HL-60 (cell line): ENCODE data around the gene FAM209B.
"Not testable (repeated sequence)": the region's sequence is repeated elsewhere in the genome, so short reads cannot be mapped to it uniquely, and the experiment has no call there.

Experiments used
- DNase-seq, 2 experiments: peaks; one replicate each; pipeline ENCODE4 v3.0.0-alpha.2; 2010 to 2020; ENCODE audit warnings: low read depth in 1 of 2, low spot score in 1 of 2
- H3K27ac ChIP-seq: fragments of 250-450 bp; sonication (Bioruptor Pico); replicated peaks from 2 replicates; pipeline ENCODE4 v1.5.1; 2020; ENCODE audit warnings: mild to moderate bottlenecking, moderate library complexity
- H3K27me3 ChIP-seq: fragments of 250-450 bp; sonication (Bioruptor Pico); 2 replicates; pipeline ENCODE4 v1.5.1; 2021; ENCODE audit warnings: mild to moderate bottlenecking, moderate library complexity; ENCODE audit not compliant: insufficient read depth, poor library complexity, severe bottlenecking
- H3K4me3 ChIP-seq: replicated peaks from 2 replicates; pipeline ENCODE4 v1.5.1; 2011; ENCODE audit warnings: mild to moderate bottlenecking, control low read depth, low read length; ENCODE audit not compliant: insufficient read depth
- GABPA ChIP-seq: IDR thresholded peaks from 2 replicates; pipeline ENCODE4 v1.6.1; 2012; ENCODE audit warnings: low read depth
- POLR2AphosphoS5 ChIP-seq: IDR thresholded peaks from 2 replicates; pipeline ENCODE4 v1.6.1; 2012; ENCODE audit warnings: low read depth
- SPI1 ChIP-seq: IDR thresholded peaks from 2 replicates; pipeline ENCODE4 v1.6.1; 2012; ENCODE audit warnings: low read depth, mild to moderate bottlenecking, borderline replicate concordance
- TF ChIP-seq, protein P1 (sequence below): IDR thresholded peaks from one replicate; pipeline ENCODE4 v1.5.1; 2011; ENCODE audit warnings: low read length, control low read depth, inconsistent platforms; ENCODE audit not compliant: insufficient read depth
- TF ChIP-seq, protein P2 (sequence below): IDR thresholded peaks from 2 replicates; pipeline ENCODE4 v1.6.1; 2012; ENCODE audit warnings: low read depth; ENCODE audit not compliant: insufficient replicate concordance

The FAM209B gene

GRCh38 chr20:56519551-56519950, 13.5 kb upstream of the FAM209B start:
- no peak overlapping the region for H3K27ac ChIP-seq
- H3K4me3 ChIP-seq, result no peak overlapping the region
- H3K27me3 ChIP-seq, result no peaks in the 10 kb centered on the region
- TF ChIP-seq POLR2AphosphoS5 (no peak), SPI1 (no peak), GABPA (no peak)
- TF ChIP-seq, protein P1, sequence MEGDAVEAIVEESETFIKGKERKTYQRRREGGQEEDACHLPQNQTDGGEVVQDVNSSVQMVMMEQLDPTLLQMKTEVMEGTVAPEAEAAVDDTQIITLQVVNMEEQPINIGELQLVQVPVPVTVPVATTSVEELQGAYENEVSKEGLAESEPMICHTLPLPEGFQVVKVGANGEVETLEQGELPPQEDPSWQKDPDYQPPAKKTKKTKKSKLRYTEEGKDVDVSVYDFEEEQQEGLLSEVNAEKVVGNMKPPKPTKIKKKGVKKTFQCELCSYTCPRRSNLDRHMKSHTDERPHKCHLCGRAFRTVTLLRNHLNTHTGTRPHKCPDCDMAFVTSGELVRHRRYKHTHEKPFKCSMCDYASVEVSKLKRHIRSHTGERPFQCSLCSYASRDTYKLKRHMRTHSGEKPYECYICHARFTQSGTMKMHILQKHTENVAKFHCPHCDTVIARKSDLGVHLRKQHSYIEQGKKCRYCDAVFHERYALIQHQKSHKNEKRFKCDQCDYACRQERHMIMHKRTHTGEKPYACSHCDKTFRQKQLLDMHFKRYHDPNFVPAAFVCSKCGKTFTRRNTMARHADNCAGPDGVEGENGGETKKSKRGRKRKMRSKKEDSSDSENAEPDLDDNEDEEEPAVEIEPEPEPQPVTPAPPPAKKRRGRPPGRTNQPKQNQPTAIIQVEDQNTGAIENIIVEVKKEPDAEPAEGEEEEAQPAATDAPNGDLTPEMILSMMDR, result no peak
- TF ChIP-seq, protein P2, sequence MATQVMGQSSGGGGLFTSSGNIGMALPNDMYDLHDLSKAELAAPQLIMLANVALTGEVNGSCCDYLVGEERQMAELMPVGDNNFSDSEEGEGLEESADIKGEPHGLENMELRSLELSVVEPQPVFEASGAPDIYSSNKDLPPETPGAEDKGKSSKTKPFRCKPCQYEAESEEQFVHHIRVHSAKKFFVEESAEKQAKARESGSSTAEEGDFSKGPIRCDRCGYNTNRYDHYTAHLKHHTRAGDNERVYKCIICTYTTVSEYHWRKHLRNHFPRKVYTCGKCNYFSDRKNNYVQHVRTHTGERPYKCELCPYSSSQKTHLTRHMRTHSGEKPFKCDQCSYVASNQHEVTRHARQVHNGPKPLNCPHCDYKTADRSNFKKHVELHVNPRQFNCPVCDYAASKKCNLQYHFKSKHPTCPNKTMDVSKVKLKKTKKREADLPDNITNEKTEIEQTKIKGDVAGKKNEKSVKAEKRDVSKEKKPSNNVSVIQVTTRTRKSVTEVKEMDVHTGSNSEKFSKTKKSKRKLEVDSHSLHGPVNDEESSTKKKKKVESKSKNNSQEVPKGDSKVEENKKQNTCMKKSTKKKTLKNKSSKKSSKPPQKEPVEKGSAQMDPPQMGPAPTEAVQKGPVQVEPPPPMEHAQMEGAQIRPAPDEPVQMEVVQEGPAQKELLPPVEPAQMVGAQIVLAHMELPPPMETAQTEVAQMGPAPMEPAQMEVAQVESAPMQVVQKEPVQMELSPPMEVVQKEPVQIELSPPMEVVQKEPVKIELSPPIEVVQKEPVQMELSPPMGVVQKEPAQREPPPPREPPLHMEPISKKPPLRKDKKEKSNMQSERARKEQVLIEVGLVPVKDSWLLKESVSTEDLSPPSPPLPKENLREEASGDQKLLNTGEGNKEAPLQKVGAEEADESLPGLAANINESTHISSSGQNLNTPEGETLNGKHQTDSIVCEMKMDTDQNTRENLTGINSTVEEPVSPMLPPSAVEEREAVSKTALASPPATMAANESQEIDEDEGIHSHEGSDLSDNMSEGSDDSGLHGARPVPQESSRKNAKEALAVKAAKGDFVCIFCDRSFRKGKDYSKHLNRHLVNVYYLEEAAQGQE, result no peak
- no peak for DNase-seq

DNA sequence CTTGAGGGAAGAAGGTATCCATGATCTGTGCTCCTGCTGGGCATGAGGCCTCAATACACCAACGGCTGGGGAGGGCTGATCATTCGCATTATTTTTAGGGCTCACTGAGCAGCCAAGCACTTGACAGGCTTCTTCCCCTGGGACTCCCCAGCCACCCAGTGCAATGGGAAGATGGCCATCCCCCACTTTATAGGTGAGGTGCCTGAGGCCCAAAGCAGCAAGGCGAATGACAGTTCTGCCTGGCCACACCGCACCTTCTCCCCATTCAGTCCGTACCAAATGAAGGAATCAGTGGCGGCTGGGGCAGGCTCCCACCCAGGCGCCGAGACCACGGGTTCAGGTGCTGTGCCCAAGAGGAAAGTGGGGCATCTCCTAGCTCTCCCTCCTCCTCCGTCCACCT, 12.9 kb upstream of the FAM209B start:
- TF ChIP-seq, protein P1, result no peak
- TF ChIP-seq POLR2AphosphoS5 (no peak), GABPA (no peak), SPI1 (no peak)
- TF ChIP-seq, protein P2, result no peak
- DNase-seq, result no peak
- H3K4me3 ChIP-seq, result no peak overlapping the region
- no peaks in the 10 kb centered on the region for H3K27me3 ChIP-seq
- no peak overlapping the region for H3K27ac ChIP-seq

DNA sequence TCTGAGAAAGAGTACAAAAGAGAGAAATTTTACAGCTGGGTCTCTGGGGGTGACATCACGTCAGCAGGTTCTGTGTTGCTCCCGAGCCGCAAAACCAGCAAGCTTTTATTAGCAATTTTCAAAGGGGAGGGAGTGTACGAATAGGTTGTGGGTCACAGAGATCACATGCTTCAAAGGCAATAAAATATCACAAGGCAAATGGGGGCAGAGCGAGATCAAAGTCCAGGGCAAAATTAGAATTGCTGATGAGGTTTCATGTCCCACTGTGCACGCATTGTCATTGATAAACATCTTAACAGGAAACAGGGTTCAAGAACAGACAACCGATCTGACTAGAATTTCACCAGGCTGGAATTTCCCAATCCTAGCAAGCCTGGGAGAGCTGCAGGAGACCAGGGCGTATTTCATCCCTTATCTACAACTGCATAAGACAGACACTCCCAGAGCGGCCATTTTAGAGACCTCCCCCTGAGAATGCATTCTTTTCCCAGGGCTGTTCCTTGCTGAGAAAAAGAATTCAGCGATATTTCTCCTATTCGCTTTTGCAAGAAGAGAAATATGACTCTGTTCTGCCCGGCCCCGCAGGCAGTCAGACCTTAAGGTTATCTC, 12.2 kb upstream of the FAM209B start:
- H3K4me3 ChIP-seq, H3K27me3 ChIP-seq, H3K27ac ChIP-seq, DNase-seq: not testable (repeated sequence)

- DNase-seq, result no peak
- no peak overlapping the region for H3K27ac ChIP-seq
- TF ChIP-seq GABPA (no peak), SPI1 (no peak), POLR2AphosphoS5 (no peak)
- TF ChIP-seq, protein P2, result no peak
- TF ChIP-seq, protein P1, result no peak
- H3K4me3 ChIP-seq, result no peak overlapping the region
- H3K27me3 ChIP-seq, result no peaks in the 10 kb centered on the region
Measured at GRCh38 chr20:56522311-56522710, 10.7 kb upstream of the FAM209B start.

DNA sequence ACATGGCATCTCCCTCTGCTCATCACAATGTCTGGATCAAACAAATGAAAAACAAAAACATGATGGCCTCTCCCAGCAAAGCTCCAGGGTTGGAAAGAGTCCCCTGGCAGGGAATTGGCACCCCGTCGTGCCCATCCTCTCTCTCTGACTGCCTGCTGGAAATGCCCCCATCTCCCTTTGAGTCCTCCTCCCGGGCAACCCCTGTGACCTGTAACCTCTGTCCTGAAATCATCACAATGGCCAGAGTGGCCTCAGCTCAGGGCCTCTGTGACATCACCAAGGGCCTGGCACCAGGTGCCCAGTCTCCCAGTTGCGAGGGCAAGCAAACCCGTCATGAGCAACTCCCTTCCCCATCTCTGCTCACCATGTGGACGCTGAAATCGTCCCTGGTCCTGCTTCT, 8.6 kb upstream of the FAM209B start, which contains the start of gene FAM209A:
Gene FAM209A, plus strand, starts transcription at position 301 of the 400 bp plus-strand sequence. Its CDS starts 65 bp downstream, at position 366.
- DNase-seq, H3K27ac ChIP-seq, H3K27me3 ChIP-seq, H3K4me3 ChIP-seq: not testable (repeated sequence)
